ENCODE results near the gene CCDC38. TPM values are rescaled to one million over a fixed set of nuclear protein-coding genes. Genes with fewer than 3 reads are reported as not detected.
"Not testable (repeated sequence)": the region's sequence is repeated elsewhere in the genome, so short reads cannot be mapped to it uniquely, and the experiment has no call there.

CCDC38 gene
- polyA plus RNA-seq, 1 donor from 2014 or later = not detected

DNA sequence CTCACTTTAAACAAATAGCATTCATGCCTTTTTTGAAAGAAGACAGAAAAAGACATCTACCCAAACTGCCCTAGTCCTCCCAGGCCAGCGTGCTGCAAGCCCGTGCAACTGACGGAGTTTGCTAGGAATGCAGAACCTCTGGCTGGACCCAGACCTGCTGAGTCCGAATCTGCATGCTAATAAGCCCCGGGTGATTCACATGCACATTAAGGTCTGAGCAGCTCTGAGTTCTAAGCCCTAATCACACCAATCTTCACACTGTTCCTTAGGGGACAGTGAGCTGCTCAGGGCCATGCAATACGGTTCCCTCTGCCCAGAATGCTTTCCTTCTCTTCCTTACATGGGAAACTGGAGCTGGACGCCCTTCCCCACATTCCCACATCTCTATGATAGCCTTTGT is 28.5 kb upstream of the CCDC38 start:
- H3K9me2 ChIP-seq (ENCODE audit: insufficient read depth, low read length) = no peaks in the 10 kb centered on the region
- H2AFZ ChIP-seq (ENCODE audit: low read depth, low read length) = no peak overlapping the region
- H3K27me3 ChIP-seq (ENCODE audit: insufficient read depth, low read depth, low read length) = no peaks in the 10 kb centered on the region
- H3K9ac ChIP-seq (ENCODE audit: low read length) = no peak overlapping the region
- H4K20me1 ChIP-seq (ENCODE audit: insufficient read depth) = no peaks in the 10 kb centered on the region
- no peaks in the 10 kb centered on the region for H3F3A ChIP-seq (ENCODE audit: insufficient read depth, low read length, poor library complexity, severe bottlenecking)
- no peak for TF ChIP-seq EP300 (conservative IDR thresholded peaks at IDR 0.05; ENCODE audit: poor library complexity, severe bottlenecking)
- H3K4me3 ChIP-seq (ENCODE audit: low read length) = no peak overlapping the region
- H3K27ac ChIP-seq (ENCODE audit: low read length) = no peak overlapping the region
- no peak overlapping the region for H3K4me2 ChIP-seq (ENCODE audit: low read length)
- no peaks in the 10 kb centered on the region for H3K79me2 ChIP-seq (replicated peaks; ENCODE audit: insufficient read depth, low read length)
- no peaks in the 10 kb centered on the region for H3K36me3 ChIP-seq (ENCODE audit: insufficient read depth, low read length)
- no peaks in the 10 kb centered on the region for H3K9me3 ChIP-seq (ENCODE audit: low read length)

DNA sequence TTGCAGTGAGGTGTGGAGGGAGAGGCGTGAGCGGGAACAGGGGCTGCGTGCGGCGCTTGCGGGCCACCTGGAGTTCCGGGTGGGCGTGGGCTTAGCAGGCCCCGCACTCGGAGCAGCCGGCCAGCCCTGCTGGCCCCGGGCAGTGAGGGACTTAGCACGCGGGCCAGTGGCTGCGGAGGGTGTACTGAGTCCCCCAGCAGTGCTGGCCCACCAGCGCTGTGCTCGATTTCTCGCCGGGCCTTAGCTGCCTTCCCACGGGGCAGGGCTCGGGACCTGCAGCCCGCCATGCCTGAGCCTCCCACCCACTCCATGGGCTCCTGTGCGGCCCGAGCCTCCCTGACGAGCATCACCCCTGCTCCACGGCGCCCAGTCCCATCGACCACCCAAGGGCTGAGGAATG is 26.7 kb upstream of the CCDC38 start:
- not testable (repeated sequence) for H3K4me2 ChIP-seq (ENCODE audit: low read length); H4K20me1 ChIP-seq (ENCODE audit: insufficient read depth); H3K9ac ChIP-seq (ENCODE audit: low read length); H3K79me2 ChIP-seq (replicated peaks; ENCODE audit: insufficient read depth, low read length); H3F3A ChIP-seq (ENCODE audit: insufficient read depth, low read length, poor library complexity, severe bottlenecking); H2AFZ ChIP-seq (ENCODE audit: low read depth, low read length); H3K9me2 ChIP-seq (ENCODE audit: insufficient read depth, low read length); H3K4me3 ChIP-seq (ENCODE audit: low read length); H3K27ac ChIP-seq (ENCODE audit: low read length); H3K27me3 ChIP-seq (ENCODE audit: insufficient read depth, low read depth, low read length); H3K9me3 ChIP-seq (ENCODE audit: low read length); H3K36me3 ChIP-seq (ENCODE audit: insufficient read depth, low read length)

DNA sequence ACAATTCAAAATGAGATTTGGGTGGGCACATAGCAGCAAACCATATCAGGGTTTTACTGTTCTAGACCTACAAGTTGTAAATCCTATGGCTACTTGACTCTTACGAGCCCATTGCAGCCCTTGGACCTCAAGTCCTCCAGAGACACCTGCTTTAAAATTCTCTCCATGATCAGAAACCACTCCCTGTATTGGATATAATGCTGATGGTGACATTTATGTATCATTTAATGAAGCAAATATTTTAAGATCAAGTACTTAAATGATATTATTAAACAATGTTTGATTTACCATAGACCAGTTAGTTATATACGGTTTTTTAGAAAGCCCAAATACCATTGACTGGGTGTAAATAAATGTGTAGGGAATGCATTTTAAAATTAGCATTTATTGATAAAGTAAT is 24.9 kb upstream of the CCDC38 start:
- no peak for TF ChIP-seq TAF1 (IDR thresholded peaks at IDR 0.05; ENCODE audit: low read depth)
- TF ChIP-seq POLR2AphosphoS5 (IDR thresholded peaks at IDR 0.05) = no peak
- no peak for TF ChIP-seq MXI1 (conservative IDR thresholded peaks at IDR 0.05; ENCODE audit: poor library complexity, severe bottlenecking)
- TF ChIP-seq, protein P1, sequence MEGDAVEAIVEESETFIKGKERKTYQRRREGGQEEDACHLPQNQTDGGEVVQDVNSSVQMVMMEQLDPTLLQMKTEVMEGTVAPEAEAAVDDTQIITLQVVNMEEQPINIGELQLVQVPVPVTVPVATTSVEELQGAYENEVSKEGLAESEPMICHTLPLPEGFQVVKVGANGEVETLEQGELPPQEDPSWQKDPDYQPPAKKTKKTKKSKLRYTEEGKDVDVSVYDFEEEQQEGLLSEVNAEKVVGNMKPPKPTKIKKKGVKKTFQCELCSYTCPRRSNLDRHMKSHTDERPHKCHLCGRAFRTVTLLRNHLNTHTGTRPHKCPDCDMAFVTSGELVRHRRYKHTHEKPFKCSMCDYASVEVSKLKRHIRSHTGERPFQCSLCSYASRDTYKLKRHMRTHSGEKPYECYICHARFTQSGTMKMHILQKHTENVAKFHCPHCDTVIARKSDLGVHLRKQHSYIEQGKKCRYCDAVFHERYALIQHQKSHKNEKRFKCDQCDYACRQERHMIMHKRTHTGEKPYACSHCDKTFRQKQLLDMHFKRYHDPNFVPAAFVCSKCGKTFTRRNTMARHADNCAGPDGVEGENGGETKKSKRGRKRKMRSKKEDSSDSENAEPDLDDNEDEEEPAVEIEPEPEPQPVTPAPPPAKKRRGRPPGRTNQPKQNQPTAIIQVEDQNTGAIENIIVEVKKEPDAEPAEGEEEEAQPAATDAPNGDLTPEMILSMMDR (IDR thresholded peaks at IDR 0.05; ENCODE audit: poor library complexity, severe bottlenecking) = no peak
- no peak for TF ChIP-seq RAD21 (conservative IDR thresholded peaks at IDR 0.05)
- TF ChIP-seq, protein P2, sequence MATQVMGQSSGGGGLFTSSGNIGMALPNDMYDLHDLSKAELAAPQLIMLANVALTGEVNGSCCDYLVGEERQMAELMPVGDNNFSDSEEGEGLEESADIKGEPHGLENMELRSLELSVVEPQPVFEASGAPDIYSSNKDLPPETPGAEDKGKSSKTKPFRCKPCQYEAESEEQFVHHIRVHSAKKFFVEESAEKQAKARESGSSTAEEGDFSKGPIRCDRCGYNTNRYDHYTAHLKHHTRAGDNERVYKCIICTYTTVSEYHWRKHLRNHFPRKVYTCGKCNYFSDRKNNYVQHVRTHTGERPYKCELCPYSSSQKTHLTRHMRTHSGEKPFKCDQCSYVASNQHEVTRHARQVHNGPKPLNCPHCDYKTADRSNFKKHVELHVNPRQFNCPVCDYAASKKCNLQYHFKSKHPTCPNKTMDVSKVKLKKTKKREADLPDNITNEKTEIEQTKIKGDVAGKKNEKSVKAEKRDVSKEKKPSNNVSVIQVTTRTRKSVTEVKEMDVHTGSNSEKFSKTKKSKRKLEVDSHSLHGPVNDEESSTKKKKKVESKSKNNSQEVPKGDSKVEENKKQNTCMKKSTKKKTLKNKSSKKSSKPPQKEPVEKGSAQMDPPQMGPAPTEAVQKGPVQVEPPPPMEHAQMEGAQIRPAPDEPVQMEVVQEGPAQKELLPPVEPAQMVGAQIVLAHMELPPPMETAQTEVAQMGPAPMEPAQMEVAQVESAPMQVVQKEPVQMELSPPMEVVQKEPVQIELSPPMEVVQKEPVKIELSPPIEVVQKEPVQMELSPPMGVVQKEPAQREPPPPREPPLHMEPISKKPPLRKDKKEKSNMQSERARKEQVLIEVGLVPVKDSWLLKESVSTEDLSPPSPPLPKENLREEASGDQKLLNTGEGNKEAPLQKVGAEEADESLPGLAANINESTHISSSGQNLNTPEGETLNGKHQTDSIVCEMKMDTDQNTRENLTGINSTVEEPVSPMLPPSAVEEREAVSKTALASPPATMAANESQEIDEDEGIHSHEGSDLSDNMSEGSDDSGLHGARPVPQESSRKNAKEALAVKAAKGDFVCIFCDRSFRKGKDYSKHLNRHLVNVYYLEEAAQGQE (IDR thresholded peaks at IDR 0.05; ENCODE audit: borderline replicate concordance) = no peak
- no peak for TF ChIP-seq EP300 (conservative IDR thresholded peaks at IDR 0.05; ENCODE audit: poor library complexity, severe bottlenecking)
- TF ChIP-seq SMC3 (conservative IDR thresholded peaks at IDR 0.05; ENCODE audit: poor library complexity) = no peak
- no peak for TF ChIP-seq EZH2 (IDR thresholded peaks at IDR 0.05; ENCODE audit: borderline replicate concordance, insufficient read depth, low read length, poor library complexity, severe bottlenecking)
- Histone ChIP-seq H3K27ac (ENCODE audit: low read length) (no peak overlapping the region), H3K9ac (ENCODE audit: low read length) (no peak overlapping the region), H3K79me2 (replicated peaks; ENCODE audit: insufficient read depth, low read length) (no peaks in the 10 kb centered on the region), H3K36me3 (ENCODE audit: insufficient read depth, low read length) (no peaks in the 10 kb centered on the region), H3K4me2 (ENCODE audit: low read length) (no peak overlapping the region), H2AFZ (ENCODE audit: low read depth, low read length) (no peak overlapping the region), H3K9me2 (ENCODE audit: insufficient read depth, low read length) (no peaks in the 10 kb centered on the region), H3K9me3 (ENCODE audit: low read length) (no peaks in the 10 kb centered on the region), H4K20me1 (ENCODE audit: insufficient read depth) (no peaks in the 10 kb centered on the region), H3F3A (ENCODE audit: insufficient read depth, low read length, poor library complexity, severe bottlenecking) (no peaks in the 10 kb centered on the region), H3K4me3 (ENCODE audit: low read length) (no peak overlapping the region), H3K27me3 (ENCODE audit: insufficient read depth, low read depth, low read length) (no peaks in the 10 kb centered on the region)

Measured in neural cell (in vitro differentiated cells).